K562 (cell line): Measurements from ENCODE around the gene TUBB4B.

ENCODE experiments used
- MAZ ChIP-seq, 2 experiments: fragments of 450-650 bp in 1 of 2; sonication (generic) in 1 of 2; formaldehyde crosslinking; IDR thresholded peaks in 1 of 2; conservative IDR thresholded peaks in 1 of 2; 2 replicates each; pipeline versions ENCODE4 v1.4.0 to v1.5.0; 2020; ENCODE audit warnings: mild to moderate bottlenecking in 1 of 2, missing genetic modification reagents in 1 of 2
- NR2C2 ChIP-seq, 2 experiments: fragments of 200-800 bp in 1 of 2; sonication (Bioruptor generic) in 1 of 2; sonication (generic) in 1 of 2; formaldehyde crosslinking in 1 of 2; IDR thresholded peaks; 2 replicates each; pipeline versions ENCODE4 v1.6.1 to v1.8.0; 2016 to 2022; ENCODE audit warnings: mild to moderate bottlenecking in 1 of 2, missing compliant biosample characterization in 1 of 2, missing genetic modification characterization in 1 of 2, missing genetic modification reagents in 1 of 2
- PHF8 ChIP-seq: fragments of 200-600 bp; sonication (generic); IDR thresholded peaks from 2 replicates; pipeline ENCODE4 v1.6.1; 2012; ENCODE audit warnings: mixed run types, mild to moderate bottlenecking, inconsistent platforms, low read length, moderate library complexity, borderline replicate concordance
- POLR2A ChIP-seq: fragments of 450-650 bp; conservative IDR thresholded peaks from 2 replicates; pipeline ENCODE4 v1.6.1; 2016
- RCOR1 ChIP-seq, 2 experiments: IDR thresholded peaks; 2 replicates each; pipeline ENCODE4 v1.6.1; 2012; ENCODE audit warnings: low read depth in 2 of 2, low read length in 2 of 2, borderline replicate concordance in 1 of 2, improper control_type of control experiment in 1 of 2
- SRF ChIP-seq, 2 experiments: fragments of 250-450, 450-650 bp in 1 of 2; sonication (Bioruptor Pico) in 1 of 2; sonication (generic) in 1 of 2; formaldehyde crosslinking; IDR thresholded peaks; 2 replicates each; pipeline versions ENCODE4 v1.5.0 to v1.5.1; 2020 to 2022; ENCODE audit warnings: mild to moderate bottlenecking in 1 of 2, missing genetic modification reagents in 1 of 2
- ZBTB7A ChIP-seq: IDR thresholded peaks from 2 replicates; pipeline ENCODE4 v1.6.1; 2011; ENCODE audit warnings: low read depth, mild to moderate bottlenecking, low read length, moderate library complexity, borderline replicate concordance; ENCODE audit not compliant: control insufficient read depth
- ZNF175 ChIP-seq: fragments of 200-800 bp; sonication (Bioruptor generic); IDR thresholded peaks from 2 replicates; pipeline ENCODE4 v1.6.1; 2016; ENCODE audit warnings: low read depth, mild to moderate bottlenecking, missing genetic modification characterization, missing compliant biosample characterization
- TF ChIP-seq, protein P1 (sequence below): sonication (generic); formaldehyde crosslinking; IDR thresholded peaks from 2 replicates; pipeline ENCODE4 v1.8.1; 2023; ENCODE audit warnings: mild to moderate bottlenecking, missing genetic modification reagents
- TF ChIP-seq, protein P2 (sequence below): fragments of 250-450 bp; sonication (Bioruptor Pico); IDR thresholded peaks from 2 replicates; pipeline ENCODE4 v1.5.0; 2021; ENCODE audit warnings: mild to moderate bottlenecking, borderline replicate concordance
- TF ChIP-seq, protein P3 (sequence below): fragments of 250-450 bp; sonication (Bioruptor Pico); IDR thresholded peaks from 2 replicates; pipeline ENCODE4 v1.5.0; 2021
- TF ChIP-seq, protein P4 (sequence below): fragments of 450-650 bp; IDR thresholded peaks from 2 replicates; pipeline ENCODE4 v1.6.1; 2017; ENCODE audit warnings: antibody characterized with exemption

GRCh38 chr9:137198902-137199283, 42.2 kb upstream of the TUBB4B start:
- TF ChIP-seq, protein P1, sequence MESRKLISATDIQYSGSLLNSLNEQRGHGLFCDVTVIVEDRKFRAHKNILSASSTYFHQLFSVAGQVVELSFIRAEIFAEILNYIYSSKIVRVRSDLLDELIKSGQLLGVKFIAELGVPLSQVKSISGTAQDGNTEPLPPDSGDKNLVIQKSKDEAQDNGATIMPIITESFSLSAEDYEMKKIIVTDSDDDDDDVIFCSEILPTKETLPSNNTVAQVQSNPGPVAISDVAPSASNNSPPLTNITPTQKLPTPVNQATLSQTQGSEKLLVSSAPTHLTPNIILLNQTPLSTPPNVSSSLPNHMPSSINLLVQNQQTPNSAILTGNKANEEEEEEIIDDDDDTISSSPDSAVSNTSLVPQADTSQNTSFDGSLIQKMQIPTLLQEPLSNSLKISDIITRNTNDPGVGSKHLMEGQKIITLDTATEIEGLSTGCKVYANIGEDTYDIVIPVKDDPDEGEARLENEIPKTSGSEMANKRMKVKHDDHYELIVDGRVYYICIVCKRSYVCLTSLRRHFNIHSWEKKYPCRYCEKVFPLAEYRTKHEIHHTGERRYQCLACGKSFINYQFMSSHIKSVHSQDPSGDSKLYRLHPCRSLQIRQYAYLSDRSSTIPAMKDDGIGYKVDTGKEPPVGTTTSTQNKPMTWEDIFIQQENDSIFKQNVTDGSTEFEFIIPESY (CRISPR knock-in tag), result no peak
- TF ChIP-seq, protein P2, sequence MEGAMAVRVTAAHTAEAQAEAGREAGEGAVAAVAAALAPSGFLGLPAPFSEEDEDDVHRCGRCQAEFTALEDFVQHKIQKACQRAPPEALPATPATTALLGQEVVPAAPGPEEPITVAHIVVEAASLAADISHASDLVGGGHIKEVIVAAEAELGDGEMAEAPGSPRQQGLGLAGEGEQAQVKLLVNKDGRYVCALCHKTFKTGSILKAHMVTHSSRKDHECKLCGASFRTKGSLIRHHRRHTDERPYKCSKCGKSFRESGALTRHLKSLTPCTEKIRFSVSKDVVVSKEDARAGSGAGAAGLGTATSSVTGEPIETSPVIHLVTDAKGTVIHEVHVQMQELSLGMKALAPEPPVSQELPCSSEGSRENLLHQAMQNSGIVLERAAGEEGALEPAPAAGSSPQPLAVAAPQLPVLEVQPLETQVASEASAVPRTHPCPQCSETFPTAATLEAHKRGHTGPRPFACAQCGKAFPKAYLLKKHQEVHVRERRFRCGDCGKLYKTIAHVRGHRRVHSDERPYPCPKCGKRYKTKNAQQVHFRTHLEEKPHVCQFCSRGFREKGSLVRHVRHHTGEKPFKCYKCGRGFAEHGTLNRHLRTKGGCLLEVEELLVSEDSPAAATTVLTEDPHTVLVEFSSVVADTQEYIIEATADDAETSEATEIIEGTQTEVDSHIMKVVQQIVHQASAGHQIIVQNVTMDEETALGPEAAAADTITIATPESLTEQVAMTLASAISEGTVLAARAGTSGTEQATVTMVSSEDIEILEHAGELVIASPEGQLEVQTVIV, result no peak
- TF ChIP-seq, protein P3, sequence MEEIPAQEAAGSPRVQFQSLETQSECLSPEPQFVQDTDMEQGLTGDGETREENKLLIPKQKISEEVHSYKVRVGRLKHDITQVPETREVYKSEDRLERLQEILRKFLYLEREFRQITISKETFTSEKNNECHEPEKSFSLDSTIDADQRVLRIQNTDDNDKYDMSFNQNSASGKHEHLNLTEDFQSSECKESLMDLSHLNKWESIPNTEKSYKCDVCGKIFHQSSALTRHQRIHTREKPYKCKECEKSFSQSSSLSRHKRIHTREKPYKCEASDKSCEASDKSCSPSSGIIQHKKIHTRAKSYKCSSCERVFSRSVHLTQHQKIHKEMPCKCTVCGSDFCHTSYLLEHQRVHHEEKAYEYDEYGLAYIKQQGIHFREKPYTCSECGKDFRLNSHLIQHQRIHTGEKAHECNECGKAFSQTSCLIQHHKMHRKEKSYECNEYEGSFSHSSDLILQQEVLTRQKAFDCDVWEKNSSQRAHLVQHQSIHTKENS (CRISPR knock-in tag), result no peak
- TF ChIP-seq RCOR1 (IDR thresholded peaks at IDR 0.05; ENCODE audit: borderline replicate concordance in 1 of 2, low read depth in 2 of 2, low read length in 2 of 2) (no peak), PHF8 (no peak), ZNF175 (CRISPR knock-in tag) (no peak), NR2C2 (CRISPR knock-in tag; IDR thresholded peaks at IDR 0.05) (no peak), NR2C2 (tag; IDR thresholded peaks at IDR 0.05) (no peak), POLR2A (no peak), SRF (CRISPR knock-in tag; IDR thresholded peaks at IDR 0.05) (no peak), ZBTB7A (no peak), MAZ (CRISPR knock-in tag; conservative IDR thresholded peaks at IDR 0.05 in 1 of 2, IDR thresholded peaks at IDR 0.05 in 1 of 2) (no peak)
- TF ChIP-seq, protein P4, sequence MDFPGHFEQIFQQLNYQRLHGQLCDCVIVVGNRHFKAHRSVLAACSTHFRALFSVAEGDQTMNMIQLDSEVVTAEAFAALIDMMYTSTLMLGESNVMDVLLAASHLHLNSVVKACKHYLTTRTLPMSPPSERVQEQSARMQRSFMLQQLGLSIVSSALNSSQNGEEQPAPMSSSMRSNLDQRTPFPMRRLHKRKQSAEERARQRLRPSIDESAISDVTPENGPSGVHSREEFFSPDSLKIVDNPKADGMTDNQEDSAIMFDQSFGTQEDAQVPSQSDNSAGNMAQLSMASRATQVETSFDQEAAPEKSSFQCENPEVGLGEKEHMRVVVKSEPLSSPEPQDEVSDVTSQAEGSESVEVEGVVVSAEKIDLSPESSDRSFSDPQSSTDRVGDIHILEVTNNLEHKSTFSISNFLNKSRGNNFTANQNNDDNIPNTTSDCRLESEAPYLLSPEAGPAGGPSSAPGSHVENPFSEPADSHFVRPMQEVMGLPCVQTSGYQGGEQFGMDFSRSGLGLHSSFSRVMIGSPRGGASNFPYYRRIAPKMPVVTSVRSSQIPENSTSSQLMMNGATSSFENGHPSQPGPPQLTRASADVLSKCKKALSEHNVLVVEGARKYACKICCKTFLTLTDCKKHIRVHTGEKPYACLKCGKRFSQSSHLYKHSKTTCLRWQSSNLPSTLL, result no peak
